Activated CD4-positive, alpha-beta T cell treated with anti-CD3 and anti-CD28 coated beads for 4 hours (primary cell): ENCODE measurements around the gene IRF2BPL.

Experiments
- DNase-seq, 2 donors: peaks; one replicate each; pipeline ENCODE4 v3.0.0-alpha.2; 2020

The IRF2BPL gene

DNA sequence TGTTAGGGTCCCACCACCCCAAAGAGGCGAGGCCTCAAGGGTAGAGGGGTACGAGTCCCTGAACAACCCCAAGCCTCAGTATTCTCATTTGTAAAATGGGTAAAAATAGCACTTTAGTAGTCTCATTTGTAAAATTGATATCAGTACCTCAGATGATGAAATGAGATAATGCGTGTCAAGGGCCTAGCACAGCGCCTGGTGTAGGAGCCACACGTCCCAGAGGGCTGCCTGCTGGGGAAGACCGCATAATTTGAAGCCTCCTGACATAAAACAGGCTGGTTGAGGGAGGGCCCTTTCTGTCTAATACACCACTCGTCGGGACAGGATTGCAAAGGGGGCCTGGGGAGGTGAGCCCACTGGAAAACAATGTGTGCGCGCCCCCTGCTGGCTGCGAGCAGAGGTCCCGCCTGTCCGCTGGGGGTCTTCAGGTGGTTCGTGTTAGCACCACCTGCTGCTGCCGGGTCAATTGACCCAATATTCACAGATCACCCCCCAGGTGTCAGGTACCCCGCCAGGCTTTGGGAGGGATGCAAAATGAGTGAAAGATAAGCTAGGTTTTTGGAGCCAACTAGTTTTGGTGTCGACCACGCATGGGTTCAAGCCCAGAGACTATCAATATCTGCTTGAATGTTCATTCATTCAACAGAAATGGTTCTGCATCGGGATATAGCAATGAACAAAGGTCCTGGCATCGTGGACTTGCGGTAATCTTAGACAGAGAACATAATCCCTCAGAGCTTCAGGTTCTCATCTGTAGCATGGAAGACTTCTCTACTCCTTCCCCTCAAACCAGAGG lies 24.7 kb upstream of the IRF2BPL start:
- DNase-seq, result peak; percentile 77 to 81

DNA sequence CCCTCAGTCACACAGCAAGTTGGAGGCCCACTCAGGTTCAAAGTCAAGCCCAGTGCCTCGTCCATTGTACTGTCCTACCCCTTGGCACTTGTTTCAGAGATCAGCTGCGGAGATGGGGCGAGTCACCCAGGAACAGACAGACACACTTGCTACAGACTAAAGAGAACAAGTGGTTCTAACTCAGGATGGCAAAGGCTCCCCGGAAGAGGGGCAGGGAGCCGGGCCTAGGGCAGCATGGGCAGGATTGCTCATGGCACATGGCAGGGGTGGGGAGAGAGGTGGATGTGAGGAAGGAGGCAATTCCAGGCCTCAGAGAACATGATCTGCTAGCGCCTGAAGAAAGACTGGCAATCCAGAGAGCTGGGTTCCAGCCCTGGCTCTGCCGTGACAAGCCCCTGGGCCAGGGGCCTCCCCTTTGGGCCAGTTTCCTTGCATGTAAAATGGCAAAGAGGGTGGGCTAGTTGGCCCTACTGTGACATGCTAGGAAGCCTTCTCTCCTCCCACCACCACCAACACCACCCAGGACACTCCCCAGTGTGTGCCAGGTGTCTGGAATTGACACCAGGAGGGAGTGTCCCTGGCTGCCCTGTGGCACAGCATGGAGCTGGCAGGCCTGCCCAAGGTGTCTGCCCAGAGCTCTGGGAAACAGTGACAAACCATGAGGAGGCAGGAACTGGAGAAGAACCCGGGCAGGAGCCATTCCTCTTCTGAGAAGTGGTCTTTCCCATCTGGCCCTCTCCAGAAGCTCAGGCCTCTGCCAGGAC lies 24.0 kb upstream of the IRF2BPL start:
- no peak for DNase-seq

DNA sequence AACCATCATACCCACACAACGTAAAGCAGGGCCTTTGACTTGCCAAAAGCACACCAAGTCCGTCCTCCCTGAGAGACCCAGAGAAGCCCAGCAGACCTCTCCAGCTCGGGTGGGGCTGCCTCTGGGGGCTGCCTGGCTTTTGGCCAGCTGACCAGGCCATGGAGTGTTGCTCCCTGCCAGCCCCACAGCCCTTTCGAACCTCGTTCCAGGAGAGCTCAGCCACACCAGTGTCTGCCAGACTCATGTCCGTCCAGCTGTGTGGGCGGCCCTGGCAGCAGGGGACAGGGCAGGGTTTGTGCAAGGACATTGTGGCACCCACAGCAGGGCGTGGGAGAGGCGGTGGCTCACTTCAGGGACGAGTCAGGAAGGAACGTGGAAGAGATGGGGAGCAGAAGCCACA lies 22.6 kb upstream of the IRF2BPL start:
- DNase-seq, result no peak

DNA sequence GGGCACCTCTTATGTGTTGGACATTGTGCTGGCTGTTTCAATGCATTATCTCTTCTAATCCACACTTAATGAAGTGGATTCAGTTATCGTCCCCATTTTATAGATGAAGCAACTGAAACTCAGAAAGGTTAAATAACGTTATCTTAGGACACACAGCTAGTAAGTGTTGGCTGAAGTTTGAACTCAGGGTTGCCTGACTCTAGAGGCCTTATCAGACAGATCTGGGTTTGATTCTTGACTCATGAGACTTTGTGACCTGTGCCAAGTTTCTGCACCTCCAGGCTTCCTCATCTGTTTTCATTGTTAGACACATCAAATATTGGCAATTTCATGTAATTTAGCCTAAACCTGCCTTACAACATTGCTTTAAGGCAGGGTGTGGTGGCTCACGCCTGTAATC lies 18.2 kb upstream of the IRF2BPL start:
- no peak for DNase-seq

- no peak for DNase-seq
Observed at GRCh38 chr14:77045238-77046162, 17.0 kb upstream of the IRF2BPL start.

DNA sequence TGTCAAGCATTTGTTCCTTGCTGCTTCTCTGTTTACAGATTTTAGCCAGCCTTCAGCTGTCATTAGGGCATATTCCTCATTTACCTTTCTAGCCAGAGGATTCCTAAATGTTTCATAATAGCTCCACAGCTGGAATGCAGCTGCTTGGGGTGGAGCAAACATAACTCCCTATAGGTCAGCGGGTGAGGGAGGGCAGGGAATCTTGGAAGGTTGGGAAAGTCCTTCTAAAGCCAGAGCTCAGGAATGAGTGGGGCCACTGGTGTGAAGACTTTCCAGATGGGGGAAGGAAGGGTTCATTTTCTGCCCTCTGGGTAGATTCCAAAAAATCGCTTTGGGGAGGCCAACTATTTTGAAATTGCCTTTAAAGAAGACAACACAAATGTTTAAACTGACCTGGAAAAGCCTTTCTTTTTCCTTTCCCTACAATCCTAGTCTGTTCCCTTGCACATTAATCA lies 16.3 kb upstream of the IRF2BPL start:
- DNase-seq, result no peak

- no peak for DNase-seq
Observed at GRCh38 chr14:77043984-77044485, 15.5 kb upstream of the IRF2BPL start.

DNA sequence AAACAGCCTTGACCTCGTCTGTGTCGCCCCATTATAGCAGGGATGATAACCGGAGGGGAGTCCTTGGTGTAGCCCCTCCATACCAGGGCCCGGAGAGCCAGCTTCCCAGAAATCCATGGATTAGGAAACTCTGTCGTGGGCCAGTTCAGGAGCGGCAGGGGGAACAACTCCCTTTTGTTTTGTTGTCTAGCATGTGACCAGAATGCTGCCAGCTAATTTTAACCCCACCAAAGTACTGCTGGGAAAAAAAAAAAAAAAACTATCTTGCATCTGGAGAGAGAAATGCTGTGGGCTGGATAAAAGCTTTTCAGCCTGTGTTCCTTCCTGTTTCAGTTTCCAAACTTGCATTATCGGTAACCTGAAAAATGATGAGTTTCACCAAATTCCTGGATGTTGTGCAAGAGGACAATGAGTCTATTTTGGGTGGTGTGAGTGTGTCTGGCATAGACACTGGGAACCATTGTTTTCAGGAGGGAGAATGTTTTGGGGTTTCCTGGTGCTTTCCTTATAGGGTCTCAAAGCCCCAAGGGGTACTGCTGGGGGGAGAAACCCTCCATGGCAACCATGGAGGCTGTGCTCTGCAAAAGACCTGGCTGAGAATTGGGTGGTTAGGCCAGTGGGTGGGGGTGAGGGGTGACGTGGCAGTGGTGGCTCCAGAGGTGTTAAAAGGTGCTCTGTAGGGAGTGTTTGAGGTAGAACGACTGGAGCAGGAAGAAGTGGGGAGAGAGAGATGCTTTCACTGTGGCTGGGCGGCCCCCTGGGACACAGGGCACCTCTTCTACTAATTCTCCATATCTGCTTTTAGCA lies 14.9 kb upstream of the IRF2BPL start:
- DNase-seq, result peak in 1 of 2 donors; percentile 45

- no peak for DNase-seq
Observed at GRCh38 chr14:77041881-77042545, 13.5 kb upstream of the IRF2BPL start.

- peak in 1 of 2 donors; percentile 33 for DNase-seq
Observed at GRCh38 chr14:77040741-77041653, 12.5 kb upstream of the IRF2BPL start.

GRCh38 chr14:77040059-77040740 lies 11.7 kb upstream of the IRF2BPL start:
- DNase-seq, result peak; percentile 97 to 98

DNA sequence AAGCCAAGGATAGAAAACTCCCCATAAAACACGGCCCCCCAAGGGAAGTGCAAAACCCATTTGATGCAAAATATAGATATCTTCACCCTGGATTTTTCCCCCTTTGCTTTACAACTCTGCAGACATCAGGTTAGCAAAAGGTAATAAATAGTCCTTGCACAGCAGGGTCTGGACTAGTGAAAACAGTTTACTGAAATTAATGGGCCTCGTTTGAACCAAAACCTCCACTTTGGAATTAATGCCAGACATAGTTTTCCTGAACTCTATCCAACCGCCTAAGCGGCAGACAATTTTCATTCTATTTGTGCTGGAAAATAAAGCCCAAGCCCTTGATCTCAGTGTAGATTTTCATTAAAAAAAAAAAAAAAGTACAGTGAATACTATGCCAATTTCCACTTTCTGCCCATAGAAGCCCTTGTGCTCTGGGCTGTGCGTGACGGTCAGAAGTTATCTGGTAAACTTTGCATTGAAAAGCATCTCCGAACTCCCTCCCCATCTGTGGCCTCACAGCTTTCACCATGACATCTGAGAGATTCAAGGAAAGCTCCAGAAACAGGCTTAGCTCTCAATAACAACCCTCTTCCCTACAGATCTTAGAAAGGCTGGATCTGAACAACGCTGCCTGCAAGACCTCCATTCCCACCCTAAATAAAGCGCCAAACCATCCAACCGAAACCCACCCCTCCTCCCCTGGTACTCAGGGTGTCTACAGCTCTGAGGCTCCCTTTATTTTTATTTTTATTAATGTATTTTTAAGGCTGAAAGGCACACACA lies 11.0 kb upstream of the IRF2BPL start:
- DNase-seq, result no peak

GRCh38 chr14:77037938-77038568 lies 9.5 kb upstream of the IRF2BPL start:
- DNase-seq, result peak; percentile 69 to 74

DNA sequence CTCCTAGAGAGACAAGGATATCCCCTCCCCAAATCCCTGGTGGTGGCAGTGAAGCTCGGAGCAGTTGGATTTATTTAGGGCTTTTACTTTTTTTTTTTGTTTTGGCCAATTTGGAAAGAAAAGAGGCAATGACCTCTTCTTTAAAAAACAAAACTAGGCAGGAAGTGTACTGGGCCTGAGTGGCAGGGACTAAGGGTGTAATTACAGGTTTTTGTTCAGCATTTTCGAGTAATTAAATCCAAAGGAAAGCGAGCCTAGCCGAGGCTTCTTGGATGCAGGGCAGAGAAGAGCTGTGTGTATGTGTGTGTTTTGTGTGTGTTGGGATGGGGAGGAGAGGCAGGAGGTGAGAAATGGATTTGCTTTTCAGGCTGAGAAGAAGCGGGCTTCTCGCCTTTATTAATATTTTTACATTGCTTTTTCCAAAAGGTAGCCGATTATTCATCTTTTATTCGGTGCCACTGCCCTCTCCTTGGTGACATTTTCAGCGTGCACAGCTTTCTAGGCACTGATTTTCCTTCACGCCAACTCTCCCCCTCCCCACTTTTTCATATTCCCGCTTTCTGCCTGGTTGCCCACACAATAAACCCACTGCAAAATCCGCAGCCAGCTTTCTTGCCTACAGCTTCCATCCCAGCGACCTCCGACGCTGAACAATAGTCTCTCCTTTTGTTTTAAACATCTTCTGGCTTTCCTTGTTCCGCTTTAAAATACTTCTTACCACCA lies 8.9 kb upstream of the IRF2BPL start:
- no peak for DNase-seq

DNA sequence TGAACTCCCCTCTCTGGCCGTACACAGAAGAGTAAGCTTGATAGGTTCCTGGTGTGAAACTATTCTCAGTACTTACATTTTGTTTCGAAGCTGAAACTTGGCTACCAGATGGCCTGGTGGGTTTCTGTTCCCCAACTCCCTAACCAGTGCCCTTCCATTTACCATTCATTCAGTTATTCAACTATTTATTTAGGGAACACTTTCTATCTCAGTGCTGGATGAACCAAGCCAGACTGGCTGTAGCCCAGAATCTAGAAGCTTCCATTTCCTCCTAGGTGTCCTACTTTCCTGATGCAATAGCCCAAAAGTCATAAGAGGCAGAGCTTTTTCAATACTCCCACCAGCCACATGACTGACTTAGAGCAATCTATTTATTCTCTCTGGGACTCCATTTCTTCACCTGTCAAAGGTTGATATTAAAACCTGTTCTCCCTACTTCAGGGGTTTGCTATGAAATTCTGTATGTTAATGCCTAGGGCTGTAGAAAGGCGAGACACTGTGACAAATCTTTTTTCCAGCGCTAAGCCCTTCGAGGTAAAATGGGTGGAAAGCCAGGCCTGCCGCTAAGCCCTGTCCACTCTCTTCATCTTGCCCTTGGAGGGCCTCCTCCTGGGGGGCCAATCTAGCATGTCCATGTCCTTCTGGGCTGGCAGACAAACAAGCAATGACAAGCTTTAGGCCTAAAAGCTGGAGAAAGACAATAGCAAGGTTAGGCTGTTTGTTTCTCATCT lies 8.1 kb upstream of the IRF2BPL start:
- no peak for DNase-seq

GRCh38 chr14:77035267-77035666 lies 6.8 kb upstream of the IRF2BPL start:
- no peak for DNase-seq
